Cardiac muscle cell (in vitro differentiated cells and primary cell): ENCODE results near the gene EED. TPM values are rescaled to one million over a fixed set of nuclear protein-coding genes. Genes with fewer than 3 reads are reported as not detected.

Experiments
- DNase-seq, 2 donors: peaks; one replicate each; pipeline versions ENCODE4 v3.0.0 to v3.0.0-alpha.2; 2010 to 2017; ENCODE audit warnings: low read depth in 1 of 2, low spot score in 1 of 2
- H3K27ac ChIP-seq: fragments of 200-600 bp; sonication (generic); 2 replicates; pipeline ENCODE4 v1.5.1; 2016
- H3K27me3 ChIP-seq: fragments of 200-600 bp; sonication (generic); 2 replicates; pipeline ENCODE4 v1.6.0; 2016; ENCODE audit warnings: control low read depth
- H3K36me3 ChIP-seq: fragments of 200-600 bp; sonication (generic); 2 replicates; pipeline ENCODE4 v1.5.1; 2016; ENCODE audit warnings: control low read depth
- H3K4me1 ChIP-seq: fragments of 200-600 bp; sonication (generic); 2 replicates; pipeline ENCODE4 v1.8.1; 2017; ENCODE audit warnings: low read depth, mild to moderate bottlenecking, mixed run types
- H3K4me3 ChIP-seq: fragments of 200-600 bp; sonication (generic); 2 replicates; pipeline ENCODE4 v1.5.1; 2016; ENCODE audit warnings: mild to moderate bottlenecking
- H3K9me3 ChIP-seq: fragments of 200-600 bp; sonication (generic); 2 replicates; pipeline ENCODE4 v1.5.1; 2017; ENCODE audit warnings: low read depth, mild to moderate bottlenecking, control low read depth
- polyA plus RNA-seq: library from polyadenylated mRNA; unstranded; fragments of >200 nt; fragmentation: Nextera tagmentation; extraction: Ambion mirVana; gene quantifications from 2 replicates; pipeline ENCODE4 v1.2.1, GENCODE V29; 2016
- total RNA-seq: library from RNA; depleted of rRNA; stranded (reverse); fragments of >200 nt; gene quantifications from 2 replicates; pipeline ENCODE4 v1.2.3, GENCODE V29; 2016
- TF ChIP-seq, protein P1 (sequence below): IDR thresholded peaks from 2 replicates; pipeline ENCODE4 v1.5.1; 2012; ENCODE audit warnings: low read depth, mild to moderate bottlenecking, low read length

EED gene
- total and polyA plus RNA-seq, 2 experiments from 2014 or later = 24.0 to 30.1 TPM

- H3K27ac ChIP-seq = no peak overlapping the region
- no peak for DNase-seq
- no peaks in the 10 kb centered on the region for H3K4me1 ChIP-seq
- no peaks in the 10 kb centered on the region for H3K27me3 ChIP-seq
- TF ChIP-seq, protein P1, sequence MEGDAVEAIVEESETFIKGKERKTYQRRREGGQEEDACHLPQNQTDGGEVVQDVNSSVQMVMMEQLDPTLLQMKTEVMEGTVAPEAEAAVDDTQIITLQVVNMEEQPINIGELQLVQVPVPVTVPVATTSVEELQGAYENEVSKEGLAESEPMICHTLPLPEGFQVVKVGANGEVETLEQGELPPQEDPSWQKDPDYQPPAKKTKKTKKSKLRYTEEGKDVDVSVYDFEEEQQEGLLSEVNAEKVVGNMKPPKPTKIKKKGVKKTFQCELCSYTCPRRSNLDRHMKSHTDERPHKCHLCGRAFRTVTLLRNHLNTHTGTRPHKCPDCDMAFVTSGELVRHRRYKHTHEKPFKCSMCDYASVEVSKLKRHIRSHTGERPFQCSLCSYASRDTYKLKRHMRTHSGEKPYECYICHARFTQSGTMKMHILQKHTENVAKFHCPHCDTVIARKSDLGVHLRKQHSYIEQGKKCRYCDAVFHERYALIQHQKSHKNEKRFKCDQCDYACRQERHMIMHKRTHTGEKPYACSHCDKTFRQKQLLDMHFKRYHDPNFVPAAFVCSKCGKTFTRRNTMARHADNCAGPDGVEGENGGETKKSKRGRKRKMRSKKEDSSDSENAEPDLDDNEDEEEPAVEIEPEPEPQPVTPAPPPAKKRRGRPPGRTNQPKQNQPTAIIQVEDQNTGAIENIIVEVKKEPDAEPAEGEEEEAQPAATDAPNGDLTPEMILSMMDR = no peak
- H3K4me3 ChIP-seq = no peak overlapping the region
- H3K36me3 ChIP-seq = no peaks in the 10 kb centered on the region
- no peaks in the 10 kb centered on the region for H3K9me3 ChIP-seq
Measured at GRCh38 chr11:86230179-86230804, 14.3 kb upstream of the EED start.

DNA sequence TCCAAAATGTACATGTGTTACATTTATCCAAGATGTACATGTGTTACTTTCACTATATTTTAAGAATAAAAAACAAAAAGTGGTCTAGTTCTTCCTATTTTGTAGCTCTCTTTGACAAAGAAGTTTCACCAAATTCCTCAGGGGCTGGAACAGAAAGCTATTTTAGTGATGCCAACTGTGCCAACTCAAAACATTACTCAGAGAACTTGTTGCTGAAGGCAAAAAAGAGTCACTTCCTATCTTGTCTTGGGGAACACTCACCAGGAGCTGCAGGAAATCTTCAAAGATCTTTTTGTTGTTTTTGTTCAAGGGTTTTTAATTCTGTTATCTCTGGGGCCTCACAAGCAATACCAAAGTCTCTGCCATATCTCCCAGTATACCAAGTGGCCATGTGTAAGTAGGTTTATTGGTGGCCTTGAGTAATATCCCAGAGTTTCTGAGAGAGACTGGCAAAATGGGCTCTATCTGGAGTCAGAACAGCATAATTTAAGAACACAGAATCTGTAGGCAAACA is 13.6 kb upstream of the EED start:
- H3K27ac ChIP-seq = no peak overlapping the region
- no peak for DNase-seq
- no peaks in the 10 kb centered on the region for H3K27me3 ChIP-seq
- TF ChIP-seq, protein P1 = no peak
- no peaks in the 10 kb centered on the region for H3K4me1 ChIP-seq
- no peaks in the 10 kb centered on the region for H3K36me3 ChIP-seq
- H3K9me3 ChIP-seq = no peaks in the 10 kb centered on the region
- H3K4me3 ChIP-seq = no peak overlapping the region

GRCh38 chr11:86232556-86232955 is 12.0 kb upstream of the EED start:
- H3K27me3 ChIP-seq = no peaks in the 10 kb centered on the region
- H3K27ac ChIP-seq = no peak overlapping the region
- H3K4me3 ChIP-seq = no peak overlapping the region
- TF ChIP-seq, protein P1 = no peak
- H3K36me3 ChIP-seq = no peaks in the 10 kb centered on the region
- DNase-seq = no peak
- H3K4me1 ChIP-seq = no peaks in the 10 kb centered on the region
- no peaks in the 10 kb centered on the region for H3K9me3 ChIP-seq

DNA sequence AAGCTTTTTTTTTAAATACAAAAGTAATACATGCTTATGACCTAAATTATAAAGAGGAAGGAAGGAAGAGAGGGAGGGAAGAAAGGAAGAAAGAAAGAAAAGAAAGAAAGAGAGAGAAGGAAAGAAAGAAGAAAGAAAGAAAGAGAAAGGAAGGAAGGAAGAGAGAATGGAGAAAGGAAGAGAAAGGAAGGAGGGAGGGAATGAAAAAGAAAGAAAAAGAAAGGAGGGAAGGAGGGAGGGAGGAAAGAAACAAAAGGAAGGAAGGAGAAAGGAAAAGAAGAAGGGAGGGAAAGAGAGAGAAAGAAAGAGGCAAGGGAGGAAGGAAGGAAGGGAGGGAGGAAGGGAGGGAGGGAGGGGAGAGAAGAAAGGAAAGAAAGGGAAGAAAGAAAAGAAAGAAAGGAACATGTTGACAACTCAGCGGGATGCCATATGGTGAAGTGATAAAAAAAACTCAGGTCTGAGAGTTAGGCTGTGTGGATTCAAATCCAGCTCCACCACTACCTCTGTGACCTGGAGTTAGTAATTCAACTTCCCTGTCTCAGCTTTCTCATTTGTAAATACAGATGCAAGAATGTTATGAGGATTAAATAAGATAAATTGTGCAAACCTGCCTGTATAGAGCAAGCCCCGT is 9.6 kb upstream of the EED start:
- no peaks in the 10 kb centered on the region for H3K9me3 ChIP-seq
- no peak overlapping the region for H3K27ac ChIP-seq
- no peaks in the 10 kb centered on the region for H3K27me3 ChIP-seq
- no peaks in the 10 kb centered on the region for H3K4me1 ChIP-seq
- H3K36me3 ChIP-seq = no peaks in the 10 kb centered on the region
- DNase-seq = no peak
- no peak overlapping the region for H3K4me3 ChIP-seq
- TF ChIP-seq, protein P1 = no peak

DNA sequence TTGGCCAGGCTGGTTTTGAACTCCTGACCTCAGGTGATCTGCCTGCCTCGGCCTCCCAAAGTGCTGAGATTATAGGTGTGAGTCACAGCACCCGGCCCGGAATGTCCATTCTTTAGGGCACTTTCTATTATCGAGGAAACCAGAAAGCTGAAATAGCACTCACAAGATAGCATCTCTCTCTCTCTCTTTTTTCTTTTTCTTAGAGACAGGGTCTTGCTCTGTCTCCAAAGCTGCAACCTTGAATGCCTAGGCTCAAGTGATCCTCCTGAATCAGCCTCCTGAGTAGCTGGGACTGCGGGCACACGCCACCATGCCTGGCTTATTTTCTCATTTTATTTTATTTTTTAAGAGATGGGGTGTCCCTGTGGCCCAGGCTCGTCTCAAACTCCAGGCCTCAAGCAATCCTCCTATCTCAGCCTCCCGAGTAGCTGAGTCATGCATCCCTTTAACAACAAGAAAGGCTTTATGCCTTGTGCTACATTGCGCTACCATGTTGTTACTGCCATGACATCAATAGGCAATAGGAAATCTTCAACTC is 7.2 kb upstream of the EED start:
- no peak for DNase-seq
- TF ChIP-seq, protein P1 = no peak
- Histone ChIP-seq H3K4me3 (no peak overlapping the region), H3K27ac (no peak overlapping the region), H3K27me3 (no peaks in the 10 kb centered on the region), H3K9me3 (no peaks in the 10 kb centered on the region), H3K36me3 (no peaks in the 10 kb centered on the region), H3K4me1 (no peaks in the 10 kb centered on the region)
